H9 (cell line): Measurements from ENCODE around the gene MAML1. TPM values are rescaled to one million over a fixed set of nuclear protein-coding genes. Genes with fewer than 3 reads are reported as not detected.

Experiments used
- DNase-seq: peaks from one replicate; pipeline ENCODE4 v3.0.0-alpha.2; 2017
- H2AFZ ChIP-seq: one replicate; pipeline ENCODE4 v1.6.1; 2013; ENCODE audit warnings: mild to moderate bottlenecking, low read length, control low read depth, moderate library complexity
- H2AK5ac ChIP-seq: 2 replicates; pipeline ENCODE4 v1.6.1; 2013; ENCODE audit warnings: low read length, control low read depth, mixed read lengths; ENCODE audit not compliant: insufficient read length
- H2BK120ac ChIP-seq: one replicate; pipeline ENCODE4 v1.6.1; 2013; ENCODE audit warnings: low read depth, mild to moderate bottlenecking, low read length, control low read depth, inconsistent platforms; ENCODE audit not compliant: poor library complexity, severe bottlenecking
- H2BK12ac ChIP-seq: 2 replicates; pipeline ENCODE4 v1.6.1; 2013; ENCODE audit warnings: low read length, control low read depth, mixed read lengths, low read depth; ENCODE audit not compliant: insufficient read length
- H2BK15ac ChIP-seq: 2 replicates; pipeline ENCODE4 v1.6.1; 2013; ENCODE audit warnings: low read depth, low read length, control low read depth
- H2BK20ac ChIP-seq: one replicate; pipeline ENCODE4 v1.6.1; 2013; ENCODE audit warnings: low read depth, mild to moderate bottlenecking, low read length, control low read depth, inconsistent platforms; ENCODE audit not compliant: poor library complexity, severe bottlenecking
- H2BK5ac ChIP-seq: 2 replicates; pipeline ENCODE4 v1.6.1; 2013; ENCODE audit warnings: low read length, control low read depth, mixed read lengths; ENCODE audit not compliant: insufficient read length
- H3K14ac ChIP-seq: 2 replicates; pipeline ENCODE4 v1.6.1; 2013; ENCODE audit warnings: low read length, control low read depth; ENCODE audit not compliant: insufficient read depth
- H3K18ac ChIP-seq: 2 replicates; pipeline ENCODE4 v1.6.1; 2013; ENCODE audit warnings: low read depth, mild to moderate bottlenecking, mixed read lengths, low read length, control low read depth; ENCODE audit not compliant: insufficient read length
- H3K23ac ChIP-seq: 2 replicates; pipeline ENCODE4 v1.6.1; 2013; ENCODE audit warnings: low read length, control low read depth, mixed read lengths, low read depth; ENCODE audit not compliant: insufficient read length
- H3K23me2 ChIP-seq: 2 replicates; pipeline ENCODE4 v1.6.1; 2013; ENCODE audit warnings: low read depth, mild to moderate bottlenecking, mixed read lengths, low read length, control low read depth; ENCODE audit not compliant: insufficient read length, poor library complexity, severe bottlenecking
- H3K27ac ChIP-seq: 2 replicates; pipeline ENCODE4 v1.5.1; 2013; ENCODE audit warnings: low read length, control low read depth, mixed read lengths, low read depth; ENCODE audit not compliant: insufficient read length
- H3K27me3 ChIP-seq: 2 replicates; pipeline ENCODE4 v1.6.1; 2013; ENCODE audit warnings: low read length, control low read depth, inconsistent platforms; ENCODE audit not compliant: insufficient read depth
- H3K4ac ChIP-seq: 2 replicates; pipeline ENCODE4 v1.6.1; 2013; ENCODE audit warnings: low read depth, mild to moderate bottlenecking, control low read depth, inconsistent platforms, low read length, moderate library complexity
- H3K4me1 ChIP-seq: 2 replicates; pipeline ENCODE4 v1.6.1; 2013; ENCODE audit warnings: low read length, control low read depth, inconsistent platforms; ENCODE audit not compliant: insufficient read depth
- H3K4me2 ChIP-seq: 2 replicates; pipeline ENCODE4 v1.6.1; 2013; ENCODE audit warnings: low read length, control low read depth, mixed read lengths; ENCODE audit not compliant: insufficient read length, insufficient read depth
- H3K56ac ChIP-seq: 2 replicates; pipeline ENCODE4 v1.6.1; 2013; ENCODE audit warnings: low read depth, mild to moderate bottlenecking, mixed read lengths, low read length, control low read depth; ENCODE audit not compliant: insufficient read length
- H3K79me1 ChIP-seq: 2 replicates; pipeline ENCODE4 v1.6.1; 2013; ENCODE audit warnings: low read depth, mild to moderate bottlenecking, moderate library complexity, low read length, control low read depth, inconsistent platforms; ENCODE audit not compliant: insufficient read depth, poor library complexity, severe bottlenecking
- H3K79me2 ChIP-seq: 2 replicates; pipeline ENCODE4 v1.6.1; 2013; ENCODE audit warnings: low read length, control low read depth, inconsistent platforms; ENCODE audit not compliant: insufficient read depth
- H3K9ac ChIP-seq: 2 replicates; pipeline ENCODE4 v1.6.1; 2013; ENCODE audit warnings: low read length, control low read depth, mixed read lengths; ENCODE audit not compliant: insufficient read length; ENCODE audit errors: extremely low read depth
- H3K9me3 ChIP-seq: one replicate; pipeline ENCODE4 v1.6.1; 2013; ENCODE audit warnings: low read depth, low read length, inconsistent platforms; ENCODE audit not compliant: control insufficient read depth
- H3T11ph ChIP-seq: one replicate; pipeline ENCODE4 v1.6.1; 2013; ENCODE audit warnings: mild to moderate bottlenecking, low read length, control low read depth, inconsistent platforms
- H4K20me1 ChIP-seq: one replicate; pipeline ENCODE4 v1.6.1; 2013; ENCODE audit not compliant: control insufficient read depth, insufficient read length, insufficient read depth
- H4K5ac ChIP-seq: 2 replicates; pipeline ENCODE4 v1.6.1; 2013; ENCODE audit warnings: low read depth, mild to moderate bottlenecking, mixed read lengths, low read length, control low read depth; ENCODE audit not compliant: insufficient read length
- H4K8ac ChIP-seq: replicated peaks from 2 replicates; pipeline ENCODE4 v1.6.1; 2013; ENCODE audit warnings: low read length, control low read depth, mixed read lengths, low read depth; ENCODE audit not compliant: insufficient read length
- H4K91ac ChIP-seq: 2 replicates; pipeline ENCODE4 v1.6.1; 2013; ENCODE audit warnings: low read depth, mild to moderate bottlenecking, moderate library complexity, mixed read lengths, low read length, control low read depth; ENCODE audit not compliant: insufficient read length
- H3K27ac Mint-ChIP-seq, 3 experiments: 2 replicates in 2 of 3; 3 replicates in 1 of 3; pipeline ENCODE4 v1.8.0; 2020 to 2021; ENCODE audit warnings: mixed read lengths in 3 of 3, mild to moderate bottlenecking in 1 of 3, moderate library complexity in 1 of 3
- H3K27me3 Mint-ChIP-seq: 2 replicates; pipeline ENCODE4 v1.8.0; 2021; ENCODE audit warnings: low read depth, mild to moderate bottlenecking, moderate library complexity, mixed read lengths
- H3K36me3 Mint-ChIP-seq, 3 experiments: 2 replicates in 2 of 3; 3 replicates in 1 of 3; pipeline ENCODE4 v1.8.0; 2020 to 2021; ENCODE audit warnings: low read depth in 3 of 3, mixed read lengths in 3 of 3; ENCODE audit not compliant: insufficient read depth in 1 of 3
- H3K4me1 Mint-ChIP-seq, 2 experiments: 2 replicates each; pipeline ENCODE4 v1.8.0; 2020; ENCODE audit warnings: mixed read lengths in 2 of 2
- H3K4me3 Mint-ChIP-seq, 2 experiments: 2 replicates in 1 of 2; 3 replicates in 1 of 2; pipeline ENCODE4 v1.8.0; 2020 to 2021; ENCODE audit warnings: mild to moderate bottlenecking in 2 of 2, mixed read lengths in 2 of 2, moderate library complexity in 1 of 2
- H3K9me3 Mint-ChIP-seq, 2 experiments: 2 replicates in 1 of 2; 3 replicates in 1 of 2; pipeline ENCODE4 v1.8.0; 2020; ENCODE audit warnings: mild to moderate bottlenecking in 2 of 2, mixed read lengths in 2 of 2, moderate library complexity in 1 of 2
- CTCF ChIP-seq: fragments of 200-600 bp; sonication (generic); conservative IDR thresholded peaks from 3 replicates; pipeline ENCODE4 v1.8.0; 2021; ENCODE audit warnings: antibody characterized with exemption, mild to moderate bottlenecking
- WGBS: extraction: QIAGEN DNeasy Blood & Tissue Kit; methylation state at CpG from one replicate; pipeline ENCODE4 v1.1.7; 2013; ENCODE audit warnings: missing lambda C conversion rate, low lambda C conversion rate, mixed read lengths; ENCODE audit not compliant: insufficient read length; ENCODE audit errors: extremely low coverage; 5-methylcytosine and 5-hydroxymethylcytosine counted together
- total RNA-seq: library from RNA; stranded (reverse); gene quantifications from 2 replicates; pipeline ENCODE4 v1.2.1, GENCODE V29; 2021

The MAML1 gene
- total RNA-seq, 1 experiment from 2014 or later: 50.8 TPM

GRCh38 chr5:179696603-179697002, 36.0 kb upstream of the MAML1 start:
- Mint-ChIP-seq H3K4me3 (no peak overlapping the region; a peak in 1 of 5 replicates), H3K36me3 (peaks cover 9 to 21% (median 12%) of the 10 kb centered on the region in 3 experiments), H3K27me3 (no peaks in the 10 kb centered on the region)

More at GRCh38 chr5:179696603-179697002, 36.0 kb upstream of the MAML1 start:
- Histone ChIP-seq H2BK120ac (no peak overlapping the region), H2BK20ac (no peak overlapping the region), H2BK12ac (no peak overlapping the region), H3K27me3 (no peaks in the 10 kb centered on the region), H3K56ac (no peak overlapping the region), H3K27ac (no peak overlapping the region), H3K9me3 (no peaks in the 10 kb centered on the region), H2BK15ac (no peak overlapping the region), H3K9ac (no peak overlapping the region), H3K4me1 (peaks cover 3% of the 10 kb centered on the region; the same call in 1 of the 2 replicates), H3T11ph (no peak overlapping the region), H3K14ac (no peak overlapping the region), H3K4me2 (no peak overlapping the region), H3K4ac (no peak overlapping the region), H2AK5ac (peak overlapping the region; percentile 21), H3K18ac (no peak overlapping the region), H3K79me2 (peaks cover 21% of the 10 kb centered on the region), H3K23ac (no peak overlapping the region), H3K23me2 (peaks cover 7% of the 10 kb centered on the region), H3K79me1 (no peaks in the 10 kb centered on the region), H4K8ac (no peak overlapping the region), H2AFZ (no peak overlapping the region), H4K91ac (no peak overlapping the region), H4K20me1 (no peaks in the 10 kb centered on the region), H2BK5ac (no peak overlapping the region), H4K5ac (no peak overlapping the region)
- peak overlapping the region in 1 of 3 experiments; percentile 71; a peak in 1 of 7 replicates for H3K27ac Mint-ChIP-seq
- TF ChIP-seq CTCF: no peak
- H3K4me1 Mint-ChIP-seq: peaks cover 13 to 20% of the 10 kb centered on the region in 2 experiments
- no peaks in the 10 kb centered on the region for H3K9me3 Mint-ChIP-seq
- WGBS: no CpG with 5 or more reads among the region's 3 CpGs
- DNase-seq: no peak
